Measurements from ENCODE around the gene MCCC2. TPM values are rescaled to one million over a fixed set of nuclear protein-coding genes. Genes with fewer than 3 reads are reported as not detected.
"Not testable (repeated sequence)": the region's sequence is repeated elsewhere in the genome, so short reads cannot be mapped to it uniquely, and the experiment has no call there.

The MCCC2 gene
- total RNA-seq, 1 experiment from 2014 or later: 51.8 TPM

DNA sequence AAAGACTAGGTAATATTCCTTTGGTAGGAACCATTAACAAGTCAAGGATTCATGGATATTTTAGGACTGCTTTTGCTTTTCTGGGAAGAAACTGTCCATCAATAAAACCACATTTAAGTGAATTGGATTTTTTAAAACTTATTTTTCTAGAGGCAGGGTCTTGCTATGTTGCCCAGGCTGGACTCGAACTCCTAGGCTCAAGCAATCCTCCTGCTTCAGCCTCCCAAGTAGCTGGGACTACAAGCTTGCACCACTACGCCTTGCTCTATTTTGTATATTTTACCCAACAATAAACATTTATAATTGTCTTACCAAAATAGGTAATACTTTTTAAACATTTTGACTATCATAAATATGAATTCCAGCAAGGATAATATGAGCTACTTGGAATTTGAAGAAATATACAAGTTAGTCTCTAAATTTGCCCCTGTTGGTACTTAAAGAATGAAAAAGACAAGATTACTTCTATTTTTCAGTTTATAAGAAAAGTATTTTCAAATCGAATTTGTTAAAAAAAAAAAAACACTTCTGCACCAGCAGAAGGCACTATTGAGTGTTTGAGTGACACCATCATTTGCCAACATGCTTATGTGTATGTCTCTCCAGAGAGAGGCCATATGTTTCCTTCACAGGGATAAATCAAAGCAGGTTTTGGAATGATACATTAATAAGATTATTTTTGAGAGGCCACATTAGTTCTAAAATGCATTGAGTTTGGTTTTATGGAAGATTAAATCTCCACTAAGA lies 71.9 kb downstream of the MCCC2 start:
- no peak for DNase-seq (ENCODE audit: extremely low read depth, low read depth)

DNA sequence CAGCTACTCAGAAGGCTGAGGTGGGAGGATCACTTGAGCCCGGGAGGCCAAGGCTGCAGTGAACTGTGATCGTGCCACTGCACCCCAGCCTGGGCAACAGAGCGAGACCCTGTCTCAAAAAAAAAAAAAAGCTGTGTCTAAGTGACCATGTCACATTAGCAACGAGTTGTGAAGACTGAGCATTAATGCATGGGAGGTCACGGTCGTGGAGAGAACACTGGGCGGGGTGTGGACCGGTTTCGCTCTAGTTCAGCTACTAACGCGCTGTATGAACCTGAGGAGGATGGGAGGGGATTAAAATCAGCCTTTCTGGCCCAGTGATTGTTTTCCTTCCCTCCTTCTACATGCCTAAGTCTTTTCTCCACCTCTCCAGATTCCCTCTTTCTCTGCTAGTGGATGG lies 75.2 kb downstream of the MCCC2 start:
- DNase-seq (ENCODE audit: extremely low read depth, low read depth): no peak

DNA sequence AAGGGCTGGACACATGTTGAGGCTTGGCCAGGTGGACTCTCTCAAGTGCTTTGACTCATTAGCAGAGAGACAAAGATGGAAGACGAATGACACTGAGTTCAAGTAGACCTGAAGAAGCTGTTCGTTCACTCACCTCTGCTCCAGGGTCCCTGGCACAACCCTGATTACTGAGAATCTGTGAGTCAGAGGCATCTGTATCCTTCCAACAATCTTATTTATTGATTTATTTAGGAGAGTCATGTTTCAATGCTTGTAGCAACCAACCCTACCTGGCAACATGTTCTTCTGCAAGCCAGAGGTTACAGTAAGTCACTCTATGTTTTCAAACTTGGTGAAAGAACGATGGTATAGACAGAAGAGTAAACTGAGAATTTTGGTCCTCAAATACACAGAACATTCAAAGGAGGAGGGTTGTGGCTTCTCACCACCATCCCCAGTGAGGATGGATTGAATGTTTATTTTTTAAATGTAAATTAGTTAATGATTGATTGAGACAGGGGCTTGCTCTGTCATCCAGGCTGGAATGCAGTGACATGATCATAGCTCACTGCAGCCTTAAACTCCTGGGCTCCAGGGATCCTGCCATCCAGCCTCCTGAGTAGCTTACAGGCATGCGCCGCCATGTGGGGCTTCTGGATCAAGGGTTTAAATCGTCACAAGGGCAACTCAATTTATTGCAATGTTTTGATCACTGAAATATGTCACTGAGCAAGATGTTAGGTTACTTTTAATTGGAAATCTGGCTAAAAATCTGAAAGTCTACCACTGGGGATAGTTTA lies 76.2 kb downstream of the MCCC2 start:
- DNase-seq (ENCODE audit: extremely low read depth, low read depth): no peak

DNA sequence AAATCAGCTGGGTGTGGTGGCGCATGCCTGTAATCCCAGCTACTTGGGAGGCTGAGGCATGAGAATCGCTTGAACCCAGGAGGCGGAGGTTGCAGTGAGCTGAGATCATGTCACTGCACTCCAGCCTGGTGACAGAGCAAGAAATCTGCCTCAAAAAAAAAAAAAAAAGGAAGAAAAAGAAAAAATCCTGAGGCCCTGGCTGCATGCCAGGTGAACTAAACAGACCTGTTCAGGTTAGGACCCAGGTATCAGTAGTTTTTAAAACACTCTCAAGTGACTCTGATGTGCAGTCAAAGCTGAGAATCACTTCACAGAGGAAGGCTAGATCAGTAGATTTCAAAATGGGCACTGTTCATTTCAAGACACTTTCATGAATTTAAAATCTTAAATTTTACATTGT lies 77.5 kb downstream of the MCCC2 start:
- not testable (repeated sequence) for DNase-seq (ENCODE audit: extremely low read depth, low read depth)

DNA sequence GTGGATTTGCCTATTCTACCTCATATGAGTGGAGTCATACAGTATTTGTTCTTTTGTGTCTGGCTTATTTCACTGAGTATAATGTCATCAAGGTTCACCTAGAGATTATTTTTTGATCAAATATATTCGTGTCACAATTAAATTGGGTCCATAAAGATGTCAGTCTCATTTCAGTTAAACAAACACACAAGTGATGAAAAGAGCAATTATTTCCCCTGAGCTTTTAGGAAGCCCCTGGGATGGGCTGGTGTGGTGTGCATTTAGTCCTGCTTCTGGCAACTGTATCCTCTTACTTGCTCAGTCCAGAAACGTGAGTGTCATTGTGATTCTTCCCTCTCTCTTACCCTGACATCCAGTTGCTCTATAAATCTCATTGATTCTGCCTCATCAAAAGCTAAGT lies 79.2 kb downstream of the MCCC2 start:
- no peak for DNase-seq (ENCODE audit: extremely low read depth, low read depth)

DNA sequence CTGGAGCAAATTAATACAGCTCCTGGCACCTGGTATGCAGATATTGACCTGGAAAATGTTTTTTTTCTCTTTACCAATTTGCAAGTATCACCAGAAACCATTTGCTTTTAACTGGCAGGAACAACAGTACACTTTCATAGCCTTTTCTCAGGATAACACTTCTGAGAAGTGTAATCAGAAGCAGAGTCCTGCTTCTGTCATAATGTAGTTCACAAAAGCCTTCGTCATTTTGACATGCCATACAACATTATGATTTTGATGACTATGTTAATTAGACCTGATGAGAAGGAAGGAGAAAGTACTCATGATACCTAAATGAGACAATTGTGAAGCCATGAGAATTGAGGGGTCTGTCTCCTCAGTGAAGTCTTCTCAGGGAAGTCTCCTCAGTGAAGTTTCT lies 90.8 kb downstream of the MCCC2 start:
- no peak for DNase-seq (ENCODE audit: extremely low read depth, low read depth)

DNA sequence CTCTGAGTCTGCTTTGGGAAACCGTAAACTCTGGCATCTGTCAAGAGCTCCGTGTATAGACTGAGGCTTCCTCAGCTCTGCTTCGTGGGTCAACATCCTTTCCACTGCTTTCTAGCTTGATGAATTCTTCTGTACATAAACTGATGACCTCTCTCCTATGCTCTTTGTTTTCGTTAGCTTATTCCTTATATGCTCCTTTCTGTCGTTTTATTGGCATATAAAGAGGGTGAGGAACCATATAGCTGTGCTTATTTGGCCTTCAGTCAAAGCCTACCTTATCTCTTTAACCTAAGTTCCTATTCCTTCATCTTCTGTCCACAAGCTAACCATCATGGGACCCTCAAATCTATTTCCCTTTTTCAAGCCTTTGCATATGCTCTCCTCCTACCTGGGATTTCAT lies 92.6 kb downstream of the MCCC2 start:
- DNase-seq (ENCODE audit: extremely low read depth, low read depth): no peak

DNA sequence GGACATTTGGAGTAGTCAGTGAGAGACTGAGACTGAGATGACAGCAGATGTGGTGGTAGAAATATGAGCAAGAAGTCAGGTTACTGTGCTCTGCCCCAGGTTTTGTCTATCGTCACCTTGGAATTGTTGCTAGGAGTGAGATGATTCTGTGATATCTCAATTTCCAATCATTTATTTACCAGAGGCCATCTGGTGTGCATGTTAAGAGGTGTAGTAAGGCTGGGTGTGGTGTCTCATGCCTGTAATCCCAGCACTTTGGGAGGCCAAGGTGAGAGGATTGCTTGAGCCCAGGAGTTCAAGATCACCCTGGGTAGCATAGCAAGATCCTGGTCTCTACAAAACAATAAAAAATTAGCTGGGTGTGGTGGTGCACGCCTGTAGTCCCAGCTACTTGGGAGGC lies 93.4 kb downstream of the MCCC2 start:
- no peak for DNase-seq (ENCODE audit: extremely low read depth, low read depth)

DNA sequence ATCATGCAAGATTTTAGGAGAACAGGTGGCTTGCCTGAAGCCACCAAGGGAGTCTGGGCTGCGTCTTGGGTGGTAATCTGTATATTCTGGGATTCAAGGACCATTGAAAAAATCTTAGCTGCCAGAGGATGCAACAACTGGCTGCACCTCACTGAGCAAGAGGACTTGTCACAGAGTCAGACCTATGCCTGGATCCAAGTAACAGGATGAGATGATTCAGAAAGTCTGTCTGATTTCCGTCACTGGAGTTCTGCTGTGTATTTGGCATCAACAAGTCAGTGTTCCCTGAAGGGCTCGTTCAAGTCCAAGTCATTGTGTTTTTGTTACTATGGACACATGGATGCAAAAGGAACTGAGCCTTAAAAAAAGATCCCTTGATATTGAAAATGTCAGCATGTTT lies 94.2 kb downstream of the MCCC2 start:
- no peak for DNase-seq (ENCODE audit: extremely low read depth, low read depth)

DNA sequence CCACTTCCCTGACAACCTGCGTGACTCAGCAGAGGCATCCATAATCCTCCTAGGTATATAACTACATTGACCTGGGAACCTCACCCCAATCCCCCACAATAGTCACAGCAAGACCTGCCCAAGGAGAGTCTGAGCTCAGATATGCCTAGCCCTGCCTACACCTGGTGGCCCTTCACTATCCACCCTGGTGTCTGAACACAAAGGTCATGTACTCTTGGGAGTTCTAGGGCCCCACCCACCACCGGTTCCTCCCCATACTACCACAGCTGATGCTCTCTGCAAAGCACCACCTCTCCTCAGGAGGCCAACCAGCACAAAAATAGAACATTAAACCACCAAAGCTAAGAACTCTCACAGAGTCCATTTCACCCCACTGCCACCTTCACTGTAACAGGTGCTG lies 97.2 kb downstream of the MCCC2 start:
- no peak for DNase-seq (ENCODE audit: extremely low read depth, low read depth)

DNA sequence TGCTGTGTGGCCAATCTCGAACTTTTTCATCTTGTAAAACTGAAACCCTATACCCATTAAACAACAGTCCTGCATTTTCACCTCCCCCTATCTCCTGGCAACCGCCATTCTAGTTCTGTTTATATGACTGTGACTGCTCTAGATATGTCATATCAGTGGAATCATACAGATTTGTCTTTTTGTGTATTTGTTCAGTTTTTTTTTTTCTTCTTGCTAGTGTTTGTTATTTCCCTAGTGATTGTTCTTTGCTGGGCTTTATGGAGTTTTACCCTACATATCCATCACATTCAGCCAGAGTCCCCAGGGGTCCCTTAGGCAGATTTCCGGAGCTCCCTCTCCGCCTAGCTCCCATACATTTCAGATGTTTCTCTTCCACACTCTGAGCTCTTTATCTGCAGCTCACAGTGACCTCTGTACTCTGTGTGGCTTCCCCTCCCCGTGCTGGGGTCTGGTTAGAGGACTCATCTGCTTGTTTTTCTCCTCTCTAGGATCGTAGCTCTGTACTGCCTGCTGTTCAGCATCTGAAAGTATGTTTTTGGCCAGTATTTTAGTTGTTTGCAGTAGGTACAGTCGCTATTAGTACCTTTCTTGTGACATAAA lies 106.8 kb downstream of the MCCC2 start:
- DNase-seq (ENCODE audit: extremely low read depth, low read depth): no peak

DNA sequence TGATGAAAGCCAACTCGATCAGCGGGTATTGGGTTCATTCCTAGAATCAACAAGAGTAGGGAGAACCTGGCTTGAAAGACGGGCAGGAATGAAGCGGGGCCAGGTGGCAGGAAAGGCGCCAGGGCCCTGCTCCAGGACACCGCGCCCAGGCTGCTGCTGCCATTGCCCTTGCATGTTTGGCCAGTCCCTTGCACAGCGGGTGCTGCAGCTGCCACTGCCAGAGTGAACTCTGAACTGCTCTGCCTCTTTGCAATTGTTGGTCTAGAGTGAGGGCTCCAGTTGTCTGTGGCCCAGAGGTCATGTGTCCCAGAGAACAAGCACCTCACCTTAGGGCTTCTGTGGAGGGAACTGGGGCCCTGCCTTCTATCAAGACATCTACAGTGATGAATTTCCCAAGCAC lies 107.9 kb downstream of the MCCC2 start:
- no peak for DNase-seq (ENCODE audit: extremely low read depth, low read depth)

DNA sequence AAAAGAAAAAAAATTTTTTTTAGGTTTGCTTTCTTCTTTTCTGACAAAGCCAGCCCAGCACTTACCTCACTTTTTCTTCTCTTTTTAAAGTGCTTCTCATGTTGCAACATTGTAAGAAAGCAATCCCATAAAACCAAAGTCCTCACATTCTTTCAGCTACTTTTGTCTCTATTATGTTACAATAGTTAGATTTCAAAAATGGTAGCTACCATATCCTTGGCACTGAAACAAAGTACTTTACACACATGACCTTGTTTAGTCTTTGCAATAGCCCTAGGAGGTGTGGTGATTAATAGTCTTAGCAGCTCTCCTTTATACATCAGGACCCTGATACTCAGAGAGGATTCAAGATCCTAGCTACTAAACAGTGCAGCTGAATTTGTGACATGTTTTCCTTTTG lies 108.5 kb downstream of the MCCC2 start:
- DNase-seq (ENCODE audit: extremely low read depth, low read depth): no peak

DNA sequence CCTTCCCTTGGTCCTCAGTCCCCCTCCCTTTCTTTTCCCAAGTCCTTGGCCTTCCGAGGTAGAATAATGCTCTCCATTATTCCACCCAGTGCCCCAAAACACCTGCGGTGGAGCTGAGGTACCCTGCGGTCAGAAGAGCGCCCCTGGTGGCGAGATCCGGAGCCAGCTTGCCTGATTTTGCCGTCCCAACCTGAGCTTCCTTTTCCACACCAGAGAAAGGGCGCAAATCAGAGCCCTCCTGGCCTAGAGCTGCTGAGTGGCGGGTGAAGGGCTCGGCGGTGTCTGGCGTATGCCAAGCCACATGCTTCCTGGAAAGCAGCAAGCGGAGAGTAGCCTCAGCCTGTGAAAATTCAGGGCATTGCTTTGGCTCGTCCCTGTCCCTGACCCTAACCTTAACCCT lies 110.8 kb downstream of the MCCC2 start:
- no peak for DNase-seq (ENCODE audit: extremely low read depth, low read depth)

DNA sequence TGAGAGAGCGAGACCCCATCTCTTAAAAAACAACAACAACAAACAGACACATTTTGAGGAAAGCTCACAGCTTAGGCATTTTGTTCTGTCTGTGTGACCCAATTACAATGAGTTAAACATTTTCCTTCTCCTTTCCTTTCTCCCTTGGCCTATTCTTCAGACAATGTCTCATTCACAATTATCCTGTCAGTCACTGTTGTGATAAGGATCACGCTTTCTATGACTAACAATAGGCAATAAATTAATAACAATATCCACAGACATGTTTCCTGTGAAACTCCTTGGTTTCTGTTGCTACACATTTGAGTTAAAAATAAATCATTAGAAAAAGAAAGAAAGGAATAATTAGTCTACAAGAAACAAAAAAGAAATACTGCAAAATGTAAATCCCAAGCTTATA lies 112.1 kb downstream of the MCCC2 start:
- no peak for DNase-seq (ENCODE audit: extremely low read depth, low read depth)

DNA sequence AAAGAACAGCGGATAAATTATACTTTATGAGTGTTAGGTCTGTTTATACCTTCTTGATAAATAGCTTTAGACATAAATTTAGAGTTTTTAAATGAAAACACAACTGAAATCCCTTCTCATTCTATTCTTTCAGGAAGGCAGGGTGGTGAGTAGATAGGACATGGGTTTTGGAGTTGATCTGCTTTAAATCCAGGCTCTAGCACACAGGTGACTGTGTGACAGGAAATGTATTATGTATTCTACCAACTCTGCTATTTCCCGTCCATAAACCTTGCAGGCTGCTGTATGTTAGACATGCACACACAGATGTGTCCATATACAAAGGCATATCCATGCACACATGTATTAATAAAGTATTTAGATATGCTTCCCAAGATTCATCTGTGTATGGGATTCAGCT lies 112.6 kb downstream of the MCCC2 start:
- DNase-seq (ENCODE audit: extremely low read depth, low read depth): no peak

DNA sequence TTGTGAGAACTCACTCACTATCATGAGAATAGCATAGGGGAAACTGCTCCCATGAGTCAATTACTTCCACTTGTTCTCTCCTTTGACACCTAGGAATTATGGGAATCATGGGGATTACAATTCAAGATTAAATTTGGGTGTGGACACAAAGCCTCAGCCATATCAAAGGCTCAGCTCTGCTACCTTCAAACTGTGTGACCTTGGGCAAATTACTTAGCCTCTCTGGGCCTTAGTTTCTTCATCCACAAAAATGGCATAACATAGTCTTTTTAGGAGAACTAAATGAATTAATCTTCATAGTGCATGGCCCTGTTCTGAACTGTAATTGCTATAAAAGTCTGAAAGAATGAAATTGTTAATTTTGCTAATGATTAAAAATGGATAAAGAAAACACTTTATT lies 113.7 kb downstream of the MCCC2 start:
- no peak for DNase-seq (ENCODE audit: extremely low read depth, low read depth)

DNA sequence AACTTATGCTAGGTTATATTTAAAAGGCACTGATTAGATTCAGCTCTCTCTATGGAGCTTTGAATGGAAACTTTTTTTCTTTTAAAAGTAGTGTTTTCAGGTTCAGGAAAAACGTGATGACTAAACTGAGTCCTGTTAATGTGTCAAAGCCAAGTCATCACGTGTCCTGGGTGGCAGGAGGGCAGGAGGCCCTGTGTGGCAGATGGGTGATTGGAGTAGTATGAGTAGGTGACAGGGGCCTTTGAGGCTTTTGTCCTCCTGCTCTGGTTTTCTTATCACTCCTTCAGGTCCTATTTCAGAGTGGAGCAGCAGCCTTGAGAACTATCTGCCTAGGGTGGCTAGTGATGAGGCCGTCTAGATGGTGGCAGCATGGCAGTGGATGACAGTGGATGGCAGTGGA lies 114.3 kb downstream of the MCCC2 start:
- no peak for DNase-seq (ENCODE audit: extremely low read depth, low read depth)

DNA sequence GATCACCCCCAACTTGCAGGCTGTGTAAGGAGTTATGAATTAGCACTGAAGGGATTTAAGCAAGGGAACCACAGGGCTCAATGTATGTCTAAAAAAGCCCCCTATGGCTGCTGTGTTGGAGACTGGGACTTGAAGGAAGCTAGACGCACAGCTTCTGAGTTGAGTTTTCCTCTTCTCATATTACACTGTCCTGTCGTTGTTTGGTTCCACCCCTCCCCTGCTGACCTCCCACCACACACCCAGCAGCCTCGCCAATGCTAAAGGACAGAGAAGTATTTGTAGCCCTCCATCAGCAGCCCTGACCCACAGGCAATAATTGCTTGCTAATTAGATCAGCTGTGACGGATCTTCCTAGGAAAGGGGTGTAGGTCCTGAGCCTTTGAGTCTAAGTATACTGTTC lies 116.8 kb downstream of the MCCC2 start:
- no peak for DNase-seq (ENCODE audit: extremely low read depth, low read depth)

DNA sequence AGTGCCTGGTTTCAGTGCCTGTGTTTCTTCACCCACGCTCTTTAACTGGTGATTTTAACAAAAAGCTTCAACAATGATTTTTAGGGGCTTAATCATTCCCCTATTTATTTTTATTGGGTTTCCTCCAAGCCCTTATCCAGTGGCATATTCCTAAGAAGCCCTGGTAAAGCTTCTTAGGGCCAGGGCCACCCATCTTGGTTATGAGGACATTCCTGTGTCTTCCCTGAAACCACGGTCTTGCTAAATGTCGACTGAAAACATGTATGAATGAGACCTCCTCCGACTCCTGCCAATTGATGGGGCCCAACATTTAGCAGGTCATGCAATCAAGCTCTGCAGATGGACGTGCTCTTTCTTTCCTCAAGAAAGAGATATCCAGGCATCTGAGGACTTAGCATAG lies 118.3 kb downstream of the MCCC2 start:
- DNase-seq (ENCODE audit: extremely low read depth, low read depth): no peak

DNA sequence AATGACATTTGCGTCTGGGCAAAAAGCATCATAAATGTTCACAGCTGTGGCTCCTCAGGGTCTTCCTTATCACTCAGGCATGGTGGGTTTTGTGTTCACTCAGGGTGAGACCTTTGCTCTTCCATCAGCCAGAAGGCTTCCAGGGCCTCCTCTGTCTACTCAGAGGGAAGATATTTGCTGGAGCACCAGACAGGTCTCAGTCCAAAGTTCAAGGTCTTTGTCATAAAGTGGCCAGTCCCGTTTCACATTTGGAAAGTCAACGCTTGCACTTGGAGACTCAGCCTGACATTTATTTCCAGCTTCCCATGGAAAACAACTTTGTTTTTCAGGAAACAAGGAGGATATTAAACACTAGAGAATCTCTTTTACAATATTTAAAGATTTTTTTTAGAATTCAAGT lies 119.8 kb downstream of the MCCC2 start:
- DNase-seq (ENCODE audit: extremely low read depth, low read depth): no peak
